Iris pigment epithelial cell (primary cell): ENCODE data around the gene KLHL6.
"Not testable (repeated sequence)": the region's sequence is repeated elsewhere in the genome, so short reads cannot be mapped to it uniquely, and the experiment has no call there.

Experiments used
- DNase-seq: peaks from one replicate; pipeline ENCODE4 v3.0.0-alpha.2; 2011; ENCODE audit warnings: low read depth

Gene KLHL6, protein sequence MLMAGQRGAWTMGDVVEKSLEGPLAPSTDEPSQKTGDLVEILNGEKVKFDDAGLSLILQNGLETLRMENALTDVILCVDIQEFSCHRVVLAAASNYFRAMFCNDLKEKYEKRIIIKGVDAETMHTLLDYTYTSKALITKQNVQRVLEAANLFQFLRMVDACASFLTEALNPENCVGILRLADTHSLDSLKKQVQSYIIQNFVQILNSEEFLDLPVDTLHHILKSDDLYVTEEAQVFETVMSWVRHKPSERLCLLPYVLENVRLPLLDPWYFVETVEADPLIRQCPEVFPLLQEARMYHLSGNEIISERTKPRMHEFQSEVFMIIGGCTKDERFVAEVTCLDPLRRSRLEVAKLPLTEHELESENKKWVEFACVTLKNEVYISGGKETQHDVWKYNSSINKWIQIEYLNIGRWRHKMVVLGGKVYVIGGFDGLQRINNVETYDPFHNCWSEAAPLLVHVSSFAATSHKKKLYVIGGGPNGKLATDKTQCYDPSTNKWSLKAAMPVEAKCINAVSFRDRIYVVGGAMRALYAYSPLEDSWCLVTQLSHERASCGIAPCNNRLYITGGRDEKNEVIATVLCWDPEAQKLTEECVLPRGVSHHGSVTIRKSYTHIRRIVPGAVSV

DNA sequence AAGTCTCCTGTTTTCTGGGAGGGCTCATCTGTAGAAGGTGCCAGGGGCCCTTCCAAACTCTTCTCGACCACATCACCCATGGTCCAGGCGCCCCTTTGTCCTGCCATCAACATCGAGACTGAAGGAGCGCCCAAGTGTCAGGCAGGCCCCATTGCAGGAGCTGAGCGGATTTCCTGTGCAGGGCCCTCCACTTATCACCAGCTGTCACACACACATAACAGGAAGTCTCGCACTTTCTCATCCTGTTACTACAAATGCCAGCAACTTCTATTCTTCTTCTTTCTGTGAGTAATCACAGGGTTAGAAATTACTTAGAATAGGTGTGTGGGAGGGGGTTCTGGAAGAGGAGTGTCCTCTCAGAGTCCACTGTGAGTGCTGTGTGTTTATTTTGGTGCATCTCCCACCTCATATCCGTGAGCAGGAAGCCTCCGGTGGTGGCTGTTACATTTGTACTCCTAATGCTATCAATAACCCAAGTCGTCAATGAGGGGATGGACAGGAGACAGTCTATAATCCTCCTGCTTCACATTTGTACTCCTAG lies at the start of gene KLHL6:
Gene KLHL6, minus strand, starts transcription at position 166 of the 541 bp plus-strand sequence. Its CDS starts 53 bp downstream, at position 113.
- DNase-seq, result no peak

DNA sequence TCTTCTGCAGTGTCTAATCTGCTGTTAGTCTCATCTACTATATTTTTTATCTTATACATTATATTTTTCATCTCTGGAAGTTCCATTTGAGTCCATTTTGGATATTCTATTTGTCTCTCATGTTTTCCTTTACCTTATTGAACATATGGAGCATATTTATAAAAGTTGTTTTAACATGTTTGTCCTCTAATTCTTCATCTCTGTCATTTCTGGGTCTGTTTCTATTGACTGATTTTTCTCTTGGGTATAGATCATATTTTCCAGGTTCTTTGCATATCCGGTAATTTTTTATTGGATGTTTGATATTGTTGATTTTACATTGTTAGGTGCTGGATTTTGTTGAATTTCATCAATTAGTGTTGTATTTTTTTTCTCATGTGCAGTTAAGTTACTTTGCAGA lies 42.5 kb upstream of the KLHL6 start:
- DNase-seq, result no peak

DNA sequence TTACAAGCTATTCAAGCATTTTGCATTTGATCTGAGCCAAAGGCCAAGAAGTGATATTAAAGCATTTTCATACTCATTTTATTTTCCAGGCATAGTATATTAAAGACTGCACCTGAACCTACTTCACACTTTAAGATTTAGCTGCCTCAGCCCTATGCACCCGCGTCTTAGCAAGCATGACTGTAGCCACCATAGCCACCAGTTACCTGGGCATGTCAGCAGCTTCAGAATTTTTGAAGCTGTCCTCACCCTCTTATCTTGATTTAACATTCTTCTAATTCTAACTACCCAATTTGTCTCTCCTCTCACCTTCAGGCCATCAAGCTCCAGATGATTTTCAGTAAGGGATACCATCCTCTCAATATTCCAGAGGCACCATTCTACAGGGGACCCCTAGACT lies 39.1 kb upstream of the KLHL6 start:
- DNase-seq, result no peak

DNA sequence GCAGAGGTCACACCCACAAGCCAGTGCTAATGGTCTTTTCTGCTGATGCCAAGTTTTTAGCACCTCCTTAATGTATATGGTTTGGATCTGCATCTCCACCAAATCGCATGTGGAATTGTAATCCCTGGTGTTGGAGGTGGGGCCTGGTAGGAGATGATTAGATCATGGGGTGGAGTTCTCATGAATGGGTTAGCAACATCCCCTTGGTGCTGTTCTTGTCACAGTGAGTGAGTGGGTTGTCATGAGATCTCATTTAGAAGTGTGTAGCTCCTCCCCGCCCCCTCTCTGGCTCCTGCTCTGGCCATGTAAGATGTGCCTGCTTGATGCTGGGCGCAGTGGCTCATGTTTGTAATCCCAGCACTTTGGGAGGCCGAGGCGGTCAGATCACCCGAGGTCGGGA lies 37.3 kb upstream of the KLHL6 start:
- no peak for DNase-seq

DNA sequence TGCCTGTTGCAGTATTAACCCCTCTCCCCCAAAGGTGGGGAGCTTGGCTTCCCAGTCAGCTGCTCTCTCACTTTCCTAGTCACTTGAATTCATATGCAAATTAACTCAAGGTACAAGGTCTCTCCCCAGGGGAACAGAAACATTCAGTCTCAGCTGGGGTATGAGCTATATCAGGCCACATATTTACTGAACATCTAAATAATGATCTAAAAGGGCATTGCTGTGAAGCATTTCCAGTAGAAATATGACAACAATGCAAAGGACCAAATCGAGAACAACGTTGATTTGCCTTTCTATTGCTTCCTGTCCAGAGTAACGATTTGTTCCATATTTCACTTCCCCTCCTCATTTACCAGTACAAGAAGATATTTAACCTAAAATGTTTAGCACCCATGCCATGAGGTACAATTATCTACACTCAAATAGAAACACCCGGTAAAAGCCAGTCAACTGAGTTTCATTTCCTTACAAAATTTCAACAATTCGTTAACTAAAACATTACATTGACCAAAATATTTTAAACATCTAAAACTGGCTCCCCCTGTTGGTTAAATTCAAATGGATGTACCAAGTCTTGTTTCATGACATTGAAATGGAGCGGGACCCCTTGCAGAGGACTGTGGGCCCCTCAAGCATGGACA lies 36.5 kb upstream of the KLHL6 start:
- DNase-seq, result peak; percentile 15

DNA sequence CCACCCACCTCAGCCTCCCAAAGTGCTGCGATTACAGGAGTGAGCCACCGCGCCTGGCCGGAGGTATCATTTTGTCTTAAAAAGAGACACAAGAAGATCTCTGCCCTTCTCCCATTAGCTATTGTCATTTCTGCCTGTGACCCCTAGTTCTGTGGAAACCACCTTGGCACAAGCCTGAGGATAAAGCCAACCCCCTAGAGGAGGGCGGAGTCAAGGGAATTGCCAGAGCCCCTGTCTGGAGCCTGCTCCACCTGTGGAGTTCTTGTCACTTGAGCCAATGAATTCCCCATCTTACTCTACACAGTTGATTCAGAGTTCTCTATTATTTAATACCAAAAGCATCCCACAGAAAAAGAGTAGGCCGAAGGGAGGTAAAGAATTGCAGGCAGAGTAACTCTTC lies 34.9 kb upstream of the KLHL6 start:
- no peak for DNase-seq

DNA sequence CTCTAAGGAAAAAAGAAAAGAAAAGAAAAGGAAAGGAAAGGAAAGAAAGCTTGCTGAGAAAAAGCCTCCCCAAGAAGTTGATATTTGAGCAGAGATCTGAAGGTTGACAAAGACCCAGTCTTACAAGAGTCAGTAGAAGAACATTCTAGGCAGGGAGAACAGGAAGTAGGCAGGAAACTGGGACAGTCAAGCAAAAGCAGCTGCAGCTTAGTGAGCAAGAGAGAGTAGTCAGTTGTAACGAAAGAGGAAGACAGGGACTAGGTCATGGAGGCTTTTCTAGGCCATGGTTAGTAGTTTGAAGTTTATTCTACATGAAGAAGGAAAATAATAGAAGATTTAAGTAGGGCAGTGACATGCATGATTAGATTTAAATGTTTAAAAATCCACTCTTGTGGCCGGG lies 31.8 kb upstream of the KLHL6 start:
- peak; percentile 25 for DNase-seq

DNA sequence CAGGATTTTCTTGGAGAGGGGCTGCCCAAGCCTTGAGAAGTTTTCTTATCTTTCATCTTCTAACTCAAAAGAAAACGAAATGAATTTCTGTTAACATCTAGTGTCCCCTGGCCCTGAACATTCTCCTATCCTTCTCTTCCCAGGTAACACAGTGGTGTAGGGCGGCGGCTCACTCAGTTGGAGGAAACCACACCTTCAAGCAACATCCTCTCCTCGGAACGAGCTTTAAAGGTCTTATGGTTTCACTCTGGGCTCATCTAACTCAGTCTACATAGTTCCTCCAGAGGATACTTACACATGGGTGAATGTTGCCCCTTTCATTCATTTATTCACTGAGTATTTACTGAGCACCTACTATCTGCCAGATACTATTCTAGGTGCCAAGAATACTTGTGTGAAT lies 31.0 kb upstream of the KLHL6 start:
- DNase-seq, result no peak

DNA sequence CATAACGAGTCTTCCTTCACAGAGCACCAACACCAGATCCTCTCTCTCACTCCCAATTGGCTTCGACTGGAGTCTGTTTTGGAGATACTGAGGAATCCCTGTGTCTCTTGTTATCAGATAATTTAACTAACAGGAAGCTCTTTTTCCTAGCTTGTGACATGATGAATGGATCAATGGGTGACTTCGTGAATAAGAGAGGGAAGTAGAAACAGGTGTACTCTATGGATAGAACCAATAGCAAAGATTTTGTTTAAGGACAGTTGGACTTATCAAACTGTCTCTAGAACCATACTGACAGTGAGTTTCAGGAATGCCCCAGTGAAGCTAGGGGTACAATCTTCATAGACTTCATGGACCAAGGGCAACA lies 29.4 kb upstream of the KLHL6 start:
- DNase-seq, result no peak

DNA sequence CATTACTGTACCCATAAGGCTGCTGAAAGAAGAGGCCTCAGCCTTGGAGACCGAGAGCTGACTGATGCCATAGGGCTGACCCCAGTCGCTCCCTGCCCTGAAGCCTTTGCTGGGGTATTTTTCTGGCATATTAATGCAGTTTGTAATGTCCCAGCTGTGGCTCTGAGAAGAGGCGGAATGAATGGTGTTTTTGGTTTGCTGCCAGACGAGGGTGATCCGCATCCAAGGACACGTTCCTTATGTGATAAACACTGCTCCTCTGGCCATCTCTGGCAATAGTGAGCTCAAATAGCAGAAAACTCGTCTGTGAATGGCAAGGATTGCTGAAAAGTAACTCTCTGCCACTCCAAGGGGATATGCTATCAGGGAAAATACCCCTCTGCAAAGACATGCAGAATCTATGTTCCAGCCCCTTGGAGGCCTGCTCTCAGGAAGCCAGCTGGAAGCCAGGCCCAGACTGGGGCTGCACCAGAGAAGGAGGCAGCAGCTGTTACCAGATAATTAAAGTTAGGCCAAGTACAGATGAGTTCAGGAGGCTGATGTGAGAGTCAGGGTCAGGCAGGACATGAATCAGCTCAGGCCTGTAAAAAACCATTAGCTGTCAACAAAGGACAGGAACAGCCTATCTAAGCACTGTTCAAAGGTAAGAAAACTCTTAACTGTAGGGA lies 28.9 kb upstream of the KLHL6 start:
- DNase-seq, result peak; percentile 78

DNA sequence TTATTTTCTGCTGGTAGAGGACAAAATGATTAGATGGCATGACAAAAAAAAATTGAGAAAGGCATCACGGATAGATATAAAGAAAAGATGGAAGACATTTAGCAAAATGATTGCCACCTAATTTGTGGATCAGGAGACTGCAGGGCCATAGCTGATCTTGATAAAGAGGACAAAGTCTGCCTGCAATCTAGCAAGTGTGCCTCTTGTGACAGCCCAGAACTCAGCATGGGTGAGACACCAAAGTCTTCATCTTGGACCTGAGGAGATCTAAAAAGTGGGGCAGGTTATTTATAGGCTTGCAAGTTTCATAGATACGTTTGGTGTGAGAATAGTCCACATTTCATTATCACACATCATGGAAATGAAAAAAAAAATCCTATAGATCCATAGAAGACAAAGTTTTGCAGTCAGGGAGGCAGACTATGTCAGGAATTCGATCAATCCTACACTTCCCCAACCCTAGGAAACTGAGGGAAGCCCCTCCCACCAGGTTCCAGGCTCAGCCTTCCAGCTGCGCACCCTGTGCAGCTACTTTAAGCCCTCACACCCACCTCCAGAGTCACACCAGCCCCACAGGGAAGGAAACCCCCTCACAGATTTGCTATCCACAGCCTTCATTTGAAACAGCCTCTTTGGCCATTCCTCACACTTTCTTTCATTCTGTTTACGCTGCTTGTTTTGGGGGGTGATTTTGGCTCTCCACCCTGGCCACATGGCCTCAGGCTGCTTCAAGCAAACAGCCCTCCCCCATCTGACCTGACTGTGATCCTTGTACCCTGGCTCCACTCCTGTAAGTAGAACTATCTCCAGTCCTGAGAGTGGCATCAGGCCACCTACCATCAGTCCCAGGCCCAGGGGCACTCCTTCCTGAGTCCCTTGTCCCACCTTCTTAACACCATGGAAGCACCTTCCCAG lies 28.1 kb upstream of the KLHL6 start:
- no peak for DNase-seq

DNA sequence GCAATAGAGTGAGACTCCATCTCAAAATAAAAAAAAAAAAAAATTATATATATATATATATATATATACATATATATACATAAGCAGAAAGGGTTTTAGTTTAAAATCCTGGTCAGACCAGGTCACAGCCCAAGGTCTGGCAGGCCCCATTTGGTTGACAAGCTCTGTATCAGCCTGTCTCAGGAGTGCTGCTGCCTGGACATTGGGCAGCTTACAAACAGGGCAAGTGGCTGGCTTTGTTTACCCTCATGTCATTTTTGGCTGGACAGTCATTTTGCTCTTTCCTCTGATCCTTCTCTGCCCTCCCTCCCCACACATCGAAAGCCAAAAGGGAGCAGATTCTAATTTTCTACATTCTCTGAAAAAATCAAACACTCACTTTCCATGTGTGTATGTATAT lies 26.7 kb upstream of the KLHL6 start:
- no peak for DNase-seq

DNA sequence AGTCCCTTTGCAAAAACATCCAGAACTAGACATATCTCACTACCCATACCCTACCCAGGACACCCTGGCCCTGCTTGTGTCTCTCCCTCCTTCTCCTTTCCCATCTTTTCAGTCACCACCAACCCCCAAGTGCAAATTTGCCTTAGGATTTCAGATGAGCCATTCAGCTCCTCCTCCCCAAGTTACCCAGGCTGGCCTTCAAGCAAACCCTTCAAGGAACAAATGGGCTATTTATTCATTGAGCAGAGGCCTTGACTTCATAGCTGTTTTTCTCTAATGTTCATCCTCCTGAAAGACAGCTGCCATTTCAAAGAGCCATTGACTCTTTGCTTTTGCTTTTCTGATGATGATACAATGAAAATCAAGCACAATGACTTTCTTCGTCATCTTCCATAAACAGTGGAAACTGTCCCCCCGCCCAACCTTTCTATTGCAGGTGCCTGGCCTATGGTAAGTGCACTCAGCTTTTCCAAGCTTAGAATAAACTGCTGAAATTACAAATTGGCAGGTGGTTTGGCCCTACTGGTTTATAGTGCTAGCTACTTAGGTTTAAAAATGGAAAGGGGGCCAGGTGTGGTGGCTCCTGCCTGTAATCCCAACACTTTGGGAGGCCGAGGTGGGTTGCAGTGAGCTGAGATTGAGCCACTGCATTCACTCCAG lies 26.1 kb upstream of the KLHL6 start:
- no peak for DNase-seq

DNA sequence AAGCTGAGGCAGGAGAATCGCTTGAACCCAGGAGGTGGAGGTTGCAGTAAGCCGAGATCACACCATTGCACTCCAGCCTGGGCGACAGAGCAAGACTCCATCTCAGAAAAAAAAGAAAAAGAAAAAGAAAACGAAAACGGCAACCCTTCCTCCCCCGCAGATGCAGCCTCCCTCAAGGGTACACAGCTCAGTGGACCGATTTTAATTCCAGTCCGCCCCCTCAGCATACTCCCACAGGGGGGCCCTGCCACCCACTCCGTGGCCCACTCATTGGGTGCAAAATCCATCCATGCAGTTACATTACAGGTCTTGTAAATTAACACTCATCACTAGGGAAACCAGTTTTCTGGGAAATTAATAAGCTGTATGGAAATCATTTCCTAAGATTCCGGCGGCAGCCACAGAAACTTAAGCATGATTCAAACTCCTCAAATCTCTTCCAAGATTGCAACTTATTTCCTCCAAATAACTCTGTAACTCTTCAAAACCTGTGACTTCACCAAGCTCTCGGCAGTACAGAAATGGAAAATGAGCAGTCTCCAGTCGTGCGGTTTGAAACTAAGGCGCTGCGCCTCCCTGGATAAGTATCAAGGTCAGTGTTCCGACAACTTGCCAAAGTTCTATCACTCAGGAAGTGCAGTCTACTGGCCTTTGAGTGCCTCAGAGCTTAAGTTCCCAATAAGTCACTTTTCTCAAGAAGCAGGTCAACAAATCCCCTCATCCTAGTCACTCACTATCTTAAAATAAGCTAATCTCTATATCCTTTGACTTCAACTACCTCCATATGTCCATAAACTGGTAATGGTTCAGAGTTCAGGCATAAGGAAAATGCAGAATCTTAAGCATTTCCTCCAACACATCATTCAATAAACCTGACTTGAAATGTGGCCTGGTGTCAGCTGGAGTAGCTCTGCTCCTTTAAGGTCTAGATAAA lies 24.7 kb upstream of the KLHL6 start:
- DNase-seq, result peak; percentile 89

DNA sequence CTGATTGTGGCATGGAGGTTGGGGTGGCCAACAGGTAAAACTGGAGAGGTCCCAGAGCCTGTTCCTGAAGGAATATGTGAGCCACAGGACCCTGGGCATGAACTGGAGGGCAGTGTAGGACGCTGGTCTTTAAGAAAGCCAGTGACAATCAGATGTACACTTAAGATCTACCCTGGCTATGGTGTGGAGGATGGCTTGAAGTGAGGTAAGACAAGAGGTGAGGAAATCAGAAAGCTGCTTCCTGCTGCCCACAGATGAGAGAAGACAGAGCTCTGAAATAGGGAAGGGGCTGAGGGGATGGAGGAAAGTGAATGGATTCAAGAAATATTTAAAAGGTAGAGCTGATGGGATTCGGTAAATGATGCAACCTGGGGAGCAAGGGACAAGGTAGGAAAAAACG lies 22.7 kb upstream of the KLHL6 start:
- DNase-seq, result no peak

DNA sequence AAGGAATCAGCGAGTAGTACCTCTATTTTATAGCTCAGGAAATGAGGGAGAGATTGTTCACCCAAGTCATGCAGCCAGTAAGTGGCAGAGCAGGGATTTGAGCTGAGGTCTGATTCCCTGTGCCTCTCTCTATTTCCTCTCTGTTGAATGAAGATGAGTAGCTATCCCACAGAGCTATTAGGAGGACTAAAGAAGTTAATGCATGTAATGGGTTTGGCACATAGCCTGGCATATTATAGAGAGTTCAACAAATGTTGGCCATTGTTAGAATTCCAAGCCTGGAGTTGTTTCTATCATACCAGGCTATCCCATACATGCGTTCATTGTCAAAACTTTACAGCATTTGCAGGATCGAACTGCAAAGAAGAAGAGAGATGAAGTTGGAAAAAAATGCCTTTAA lies 21.8 kb upstream of the KLHL6 start:
- no peak for DNase-seq

DNA sequence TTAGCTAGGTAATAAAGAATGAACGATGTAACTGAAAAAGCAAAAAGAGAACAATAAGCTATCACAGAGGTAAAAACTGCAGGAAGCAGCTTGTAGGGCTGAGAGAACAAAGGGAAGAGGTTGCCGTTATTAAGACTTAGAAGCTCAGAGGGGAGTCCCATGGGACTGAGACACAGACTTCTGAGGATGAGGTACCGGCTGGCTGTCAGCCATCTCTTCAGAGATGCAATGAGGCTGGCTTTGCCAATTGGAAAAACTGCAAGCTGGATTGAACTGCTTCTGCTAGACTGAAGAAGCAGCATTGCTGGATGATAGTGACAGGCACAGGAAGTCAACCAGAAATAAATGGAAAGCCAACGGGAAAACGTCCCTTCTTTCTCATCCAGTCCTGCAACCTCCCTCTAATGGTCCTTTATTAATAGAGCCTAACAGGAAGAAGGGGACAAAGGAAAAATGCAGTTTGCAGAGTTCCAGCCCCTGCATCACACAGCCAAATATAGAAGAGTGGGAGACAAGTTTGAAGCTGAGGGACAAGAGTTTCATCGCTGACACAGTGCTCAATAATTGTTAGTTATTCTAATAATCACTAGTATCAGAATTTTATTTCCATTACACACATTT lies 21.1 kb upstream of the KLHL6 start:
- DNase-seq, result peak; percentile 27

DNA sequence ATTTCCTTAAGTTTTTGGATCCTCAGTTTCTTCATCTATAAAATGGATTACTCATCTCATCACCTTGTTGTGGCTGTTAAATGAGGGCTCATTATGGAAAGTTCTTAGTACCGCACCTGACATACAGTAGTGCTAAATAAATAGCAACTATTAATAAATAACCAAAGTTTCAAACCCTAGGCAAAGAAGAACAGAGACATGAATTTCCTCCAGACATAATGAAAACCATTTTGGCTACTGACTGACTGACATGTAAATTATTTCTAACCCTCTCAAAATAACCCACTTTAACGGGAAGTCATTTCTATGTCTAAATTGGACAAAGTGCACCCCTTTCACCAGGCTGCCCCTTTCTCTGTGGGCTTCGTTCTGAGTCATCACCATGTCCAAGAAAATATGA lies 17.4 kb upstream of the KLHL6 start:
- no peak for DNase-seq

DNA sequence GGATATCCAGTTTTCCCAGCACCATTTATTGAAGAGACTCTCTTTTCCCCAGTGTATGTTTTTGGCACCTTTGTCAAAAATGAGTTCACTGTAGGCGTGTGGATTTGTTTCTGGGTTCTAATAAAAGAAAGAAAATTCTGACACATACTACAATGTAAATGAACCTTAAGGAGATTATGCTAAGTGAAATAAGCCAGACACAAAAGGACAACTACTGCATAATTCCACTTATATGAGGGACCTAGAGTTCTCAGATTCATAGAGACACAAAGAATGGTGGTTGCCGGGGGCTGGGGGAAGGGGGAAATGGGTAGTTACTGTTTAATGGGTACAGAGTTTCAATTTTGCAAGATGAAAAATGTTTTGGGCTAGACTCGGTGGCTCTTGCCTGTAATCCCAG lies 14.7 kb upstream of the KLHL6 start:
- DNase-seq, result not testable (repeated sequence)
